Measurements from ENCODE around the gene CDK11A.
"Not testable (repeated sequence)": the region's sequence is repeated elsewhere in the genome, so short reads cannot be mapped to it uniquely, and the experiment has no call there.

Gene CDK11A

GRCh38 chr1:1724035-1724864 lies at the start of gene CDK11A:
Gene CDK11A, minus strand, starts transcription at chr1:1724357. Its CDS starts 1,539 bp downstream, at chr1:1722818.
- H3K9me3 ChIP-seq (ENCODE audit: insufficient read depth, low read depth, low read length); H3K27me3 ChIP-seq (ENCODE audit: insufficient read depth, low read length); H3K27ac ChIP-seq (ENCODE audit: low read length); H3K4me1 ChIP-seq (ENCODE audit: insufficient read depth, low read length); H3K36me3 ChIP-seq (ENCODE audit: insufficient read depth, low read depth, low read length): not testable (repeated sequence)
- Histone ChIP-seq H3K4me3 (ENCODE audit: low read length) (peak within 1 kb of the TSS; percentile 66), H3K9ac (ENCODE audit: low read depth, low read length) (peak within 1 kb of the TSS; percentile 51; the same call in 1 of the 2 replicates)

- H3K27me3 ChIP-seq (ENCODE audit: insufficient read depth, low read length) = no peaks in the 10 kb centered on the region
- H3K9me3 ChIP-seq (ENCODE audit: insufficient read depth, low read depth, low read length) = peaks cover 5% of the 10 kb centered on the region
- no peak overlapping the region for H3K27ac ChIP-seq (ENCODE audit: low read length)
- H3K36me3 ChIP-seq (ENCODE audit: insufficient read depth, low read depth, low read length) = peaks cover 22% of the 10 kb centered on the region
- H3K9ac ChIP-seq (ENCODE audit: low read depth, low read length) = no peak overlapping the region
- peaks cover 5% of the 10 kb centered on the region; the same call in 1 of the 2 replicates for H3K4me1 ChIP-seq (ENCODE audit: insufficient read depth, low read length)
- H3K4me3 ChIP-seq (ENCODE audit: low read length) = no peak overlapping the region
These were observed 49.7 kb upstream of the CDK11A start for GRCh38 chr1:1773874-1774273.

DNA sequence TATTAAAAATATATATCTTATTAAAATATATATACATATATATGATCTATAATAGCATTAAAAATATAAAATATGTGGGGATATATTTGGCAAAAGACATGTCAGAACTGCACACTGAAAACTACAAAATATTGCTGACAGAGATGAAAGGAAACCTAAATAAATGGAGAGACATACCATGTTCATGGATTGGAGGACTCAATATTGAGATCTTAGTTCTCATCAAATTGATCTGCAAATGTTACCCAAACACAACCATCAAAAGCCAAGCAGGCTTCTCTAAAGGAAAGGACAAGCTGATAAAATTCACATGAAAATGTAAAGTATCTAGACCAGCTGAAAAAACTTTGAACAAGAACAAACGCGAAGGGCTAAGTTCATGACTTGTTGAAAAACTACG lies 46.9 kb upstream of the CDK11A start:
- H3K4me3 ChIP-seq (ENCODE audit: low read length) = no peak overlapping the region
- H3K27ac ChIP-seq (ENCODE audit: low read length) = no peak overlapping the region
- peaks cover 5% of the 10 kb centered on the region for H3K9me3 ChIP-seq (ENCODE audit: insufficient read depth, low read depth, low read length)
- H3K36me3 ChIP-seq (ENCODE audit: insufficient read depth, low read depth, low read length) = peaks cover 32% of the 10 kb centered on the region
- no peaks in the 10 kb centered on the region for H3K4me1 ChIP-seq (ENCODE audit: insufficient read depth, low read length)
- H3K27me3 ChIP-seq (ENCODE audit: insufficient read depth, low read length) = no peaks in the 10 kb centered on the region
- H3K9ac ChIP-seq (ENCODE audit: low read depth, low read length) = no peak overlapping the region

DNA sequence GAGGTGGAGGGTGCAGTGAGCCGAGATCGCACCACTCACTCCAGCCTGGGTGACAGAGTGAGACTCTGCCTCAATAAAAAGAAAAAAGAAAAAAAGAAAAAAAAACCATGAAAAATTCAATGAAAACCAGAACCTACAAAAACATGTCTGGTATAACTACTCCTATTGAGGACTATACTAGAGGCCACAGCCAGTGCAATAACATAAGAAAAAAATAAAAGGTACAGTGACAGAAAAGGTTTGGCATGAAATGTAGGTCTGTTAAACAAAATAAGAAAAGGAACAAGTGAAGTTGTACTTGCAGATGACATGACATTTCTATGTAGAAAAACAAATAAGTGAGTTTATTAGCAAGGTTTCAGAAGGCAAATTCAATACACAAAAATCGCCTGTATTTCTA lies 45.9 kb upstream of the CDK11A start:
- H3K27ac ChIP-seq (ENCODE audit: low read length) = no peak overlapping the region
- no peak overlapping the region for H3K9ac ChIP-seq (ENCODE audit: low read depth, low read length)
- peaks cover 5% of the 10 kb centered on the region for H3K9me3 ChIP-seq (ENCODE audit: insufficient read depth, low read depth, low read length)
- H3K4me3 ChIP-seq (ENCODE audit: low read length) = no peak overlapping the region
- H3K4me1 ChIP-seq (ENCODE audit: insufficient read depth, low read length) = no peaks in the 10 kb centered on the region
- peaks cover 34% of the 10 kb centered on the region for H3K36me3 ChIP-seq (ENCODE audit: insufficient read depth, low read depth, low read length)
- H3K27me3 ChIP-seq (ENCODE audit: insufficient read depth, low read length) = no peaks in the 10 kb centered on the region

DNA sequence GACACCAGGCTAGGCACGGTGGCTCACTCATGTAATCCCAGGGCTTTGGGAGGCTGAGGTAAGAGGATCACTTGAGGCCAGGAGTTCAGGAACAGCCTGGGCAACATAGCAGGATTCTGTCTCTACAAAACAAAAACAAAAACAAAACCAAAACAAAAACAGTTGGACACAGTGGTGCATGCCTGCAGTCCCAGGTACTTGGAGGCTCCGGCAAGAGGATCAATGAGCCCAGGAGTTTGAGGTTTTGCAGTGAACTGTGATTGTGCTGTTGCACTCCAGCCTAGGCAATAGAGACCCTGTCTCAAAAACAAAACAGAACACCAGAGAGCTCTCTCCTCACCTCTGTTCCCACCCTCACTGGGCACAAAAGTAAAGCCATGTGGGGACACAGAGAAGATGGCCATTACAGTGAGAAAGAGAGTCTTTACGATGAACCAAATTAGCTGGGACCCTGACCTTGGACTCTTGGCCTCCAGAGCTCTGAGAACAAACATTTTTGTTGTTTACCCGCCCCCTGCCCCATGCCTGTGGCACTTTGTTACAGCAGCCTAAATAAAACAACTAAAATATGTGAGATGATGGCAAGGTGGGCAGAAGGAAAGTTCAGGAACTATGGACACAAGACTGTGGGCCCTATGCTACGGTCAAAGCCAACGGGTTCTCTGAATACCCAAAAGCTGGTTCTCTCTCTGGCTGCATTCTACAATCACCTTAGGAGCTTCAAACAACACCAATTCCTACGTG lies 44.3 kb upstream of the CDK11A start:
- Histone ChIP-seq H3K36me3 (ENCODE audit: insufficient read depth, low read depth, low read length) (peaks cover 48% of the 10 kb centered on the region), H3K4me1 (ENCODE audit: insufficient read depth, low read length) (no peaks in the 10 kb centered on the region), H3K9ac (ENCODE audit: low read depth, low read length) (no peak overlapping the region), H3K4me3 (ENCODE audit: low read length) (no peak overlapping the region), H3K9me3 (ENCODE audit: insufficient read depth, low read depth, low read length) (peaks cover 5% of the 10 kb centered on the region), H3K27ac (ENCODE audit: low read length) (no peak overlapping the region), H3K27me3 (ENCODE audit: insufficient read depth, low read length) (no peaks in the 10 kb centered on the region)

DNA sequence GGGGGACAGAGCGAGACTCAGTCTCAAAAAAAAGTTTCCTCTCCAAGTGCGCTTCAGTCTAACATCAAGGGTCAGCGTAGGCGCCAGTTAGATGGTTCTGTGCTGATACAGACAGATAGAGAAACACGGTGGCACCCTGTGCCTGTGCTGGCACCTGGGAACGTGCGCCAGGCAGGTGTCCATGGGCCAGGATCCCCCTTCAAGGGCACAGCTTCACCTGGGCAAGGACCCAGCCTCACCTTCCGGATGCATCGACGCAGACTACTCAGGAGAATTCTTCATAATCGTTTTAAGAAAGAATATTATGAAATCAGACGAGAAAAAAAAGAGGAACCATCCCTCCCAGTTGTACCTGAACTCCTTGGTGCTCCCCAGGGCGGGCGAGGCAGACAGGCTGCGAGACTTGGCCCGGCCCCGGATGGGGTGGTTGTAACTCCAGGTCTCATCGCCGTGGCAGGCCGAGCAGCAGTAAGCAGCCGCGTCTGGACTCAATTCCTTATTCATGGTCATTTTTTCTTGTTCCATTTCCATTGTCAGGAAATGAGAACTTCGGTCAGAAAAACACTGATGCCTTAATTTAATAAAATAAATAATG lies 40.8 kb upstream of the CDK11A start:
- Histone ChIP-seq H3K4me1 (ENCODE audit: insufficient read depth, low read length) (no peaks in the 10 kb centered on the region), H3K9me3 (ENCODE audit: insufficient read depth, low read depth, low read length) (no peaks in the 10 kb centered on the region), H3K27ac (ENCODE audit: low read length) (no peak overlapping the region), H3K36me3 (ENCODE audit: insufficient read depth, low read depth, low read length) (peaks cover 58% of the 10 kb centered on the region), H3K4me3 (ENCODE audit: low read length) (no peak overlapping the region), H3K27me3 (ENCODE audit: insufficient read depth, low read length) (no peaks in the 10 kb centered on the region), H3K9ac (ENCODE audit: low read depth, low read length) (no peak overlapping the region)

- Histone ChIP-seq H3K27ac (ENCODE audit: low read length) (no peak overlapping the region), H3K9ac (ENCODE audit: low read depth, low read length) (no peak overlapping the region), H3K27me3 (ENCODE audit: insufficient read depth, low read length) (no peaks in the 10 kb centered on the region), H3K9me3 (ENCODE audit: insufficient read depth, low read depth, low read length) (no peaks in the 10 kb centered on the region), H3K4me3 (ENCODE audit: low read length) (no peak overlapping the region), H3K4me1 (ENCODE audit: insufficient read depth, low read length) (no peaks in the 10 kb centered on the region), H3K36me3 (ENCODE audit: insufficient read depth, low read depth, low read length) (peaks cover 67% of the 10 kb centered on the region)
These were observed 39.8 kb upstream of the CDK11A start for GRCh38 chr1:1763657-1764621.

- Histone ChIP-seq H3K36me3 (ENCODE audit: insufficient read depth, low read depth, low read length) (peaks cover 67% of the 10 kb centered on the region), H3K9me3 (ENCODE audit: insufficient read depth, low read depth, low read length) (no peaks in the 10 kb centered on the region), H3K9ac (ENCODE audit: low read depth, low read length) (no peak overlapping the region), H3K27ac (ENCODE audit: low read length) (no peak overlapping the region), H3K27me3 (ENCODE audit: insufficient read depth, low read length) (no peaks in the 10 kb centered on the region), H3K4me3 (ENCODE audit: low read length) (no peak overlapping the region), H3K4me1 (ENCODE audit: insufficient read depth, low read length) (no peaks in the 10 kb centered on the region)
These were observed 37.6 kb upstream of the CDK11A start for GRCh38 chr1:1761504-1762376.

DNA sequence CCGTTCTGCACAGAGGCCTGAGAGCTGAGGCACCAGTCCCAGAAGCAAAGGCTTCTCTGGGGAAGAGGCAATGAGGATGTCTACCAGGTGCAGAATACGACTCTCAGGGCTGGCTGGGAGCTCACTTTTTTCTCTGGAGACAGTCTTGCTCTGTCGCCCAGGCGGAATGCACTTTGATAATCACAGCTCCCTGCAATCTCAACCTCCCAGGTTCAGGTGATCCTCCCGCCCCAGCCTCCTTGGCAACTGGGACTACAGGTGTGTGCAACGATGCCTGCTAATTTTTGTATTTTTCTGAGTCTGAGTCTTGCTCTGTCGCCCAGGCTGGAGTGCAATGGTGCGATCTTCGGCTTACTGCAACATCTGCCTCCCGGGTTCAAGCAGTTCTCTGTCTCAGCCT lies 36.6 kb upstream of the CDK11A start:
- Histone ChIP-seq H3K9me3 (ENCODE audit: insufficient read depth, low read depth, low read length) (no peaks in the 10 kb centered on the region), H3K27ac (ENCODE audit: low read length) (no peak overlapping the region), H3K27me3 (ENCODE audit: insufficient read depth, low read length) (no peaks in the 10 kb centered on the region), H3K36me3 (ENCODE audit: insufficient read depth, low read depth, low read length) (peaks cover 73% of the 10 kb centered on the region), H3K4me3 (ENCODE audit: low read length) (no peak overlapping the region), H3K9ac (ENCODE audit: low read depth, low read length) (no peak overlapping the region), H3K4me1 (ENCODE audit: insufficient read depth, low read length) (no peaks in the 10 kb centered on the region)

- Histone ChIP-seq H3K9me3 (ENCODE audit: insufficient read depth, low read depth, low read length) (no peaks in the 10 kb centered on the region), H3K27me3 (ENCODE audit: insufficient read depth, low read length) (no peaks in the 10 kb centered on the region), H3K4me3 (ENCODE audit: low read length) (no peak overlapping the region), H3K36me3 (ENCODE audit: insufficient read depth, low read depth, low read length) (peaks cover 78% of the 10 kb centered on the region), H3K9ac (ENCODE audit: low read depth, low read length) (no peak overlapping the region), H3K4me1 (ENCODE audit: insufficient read depth, low read length) (no peaks in the 10 kb centered on the region), H3K27ac (ENCODE audit: low read length) (no peak overlapping the region)
These were observed 36.1 kb upstream of the CDK11A start for GRCh38 chr1:1760345-1760650.

Data from iPS-20b (cell line).